ENCODE results near the gene ADRA2C. TPM values are rescaled to one million over a fixed set of nuclear protein-coding genes. Genes with fewer than 3 reads are reported as not detected.

The ADRA2C gene
- polyA plus RNA-seq, 1 donor from 2014 or later, result 3.0 TPM

DNA sequence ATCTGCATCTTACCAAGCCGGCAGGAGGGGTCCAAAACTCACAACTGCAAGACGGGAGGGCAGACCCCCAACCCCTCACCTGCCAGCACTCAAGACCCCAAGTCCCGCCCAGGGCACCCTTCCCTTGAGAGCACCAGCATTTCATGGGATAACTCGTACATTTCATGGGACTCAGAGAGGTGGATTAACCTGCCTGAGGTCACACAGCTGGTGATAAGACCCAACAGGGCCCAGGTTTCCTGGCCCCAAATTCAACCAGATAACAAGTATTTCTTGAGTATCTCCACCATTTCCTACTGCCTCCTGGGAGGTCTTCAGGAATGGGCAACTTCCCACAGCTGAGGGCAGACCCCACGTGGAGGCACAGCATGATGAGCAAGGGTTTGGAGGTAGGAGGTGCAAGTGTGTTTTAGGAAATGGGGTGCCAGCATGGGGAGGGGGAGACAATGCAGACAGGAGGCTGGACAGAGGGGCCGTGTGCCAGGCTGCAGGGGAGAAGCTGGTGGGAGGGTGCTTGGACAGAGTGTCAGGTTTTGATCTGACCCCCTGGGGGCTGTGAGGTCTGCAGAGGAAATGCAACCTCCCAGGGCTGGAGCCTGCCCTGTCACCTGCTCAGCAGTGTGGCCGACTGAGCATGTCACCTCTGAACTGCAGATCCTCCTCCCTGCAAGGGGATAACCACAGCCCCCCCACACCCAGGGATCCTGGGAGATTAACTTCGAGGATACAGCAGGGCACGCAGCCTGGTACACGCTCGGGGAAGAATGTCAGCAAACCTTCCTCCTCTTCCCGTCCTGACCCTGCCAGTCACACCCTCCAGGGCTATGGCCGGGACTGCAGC lies 4.4 kb downstream of the ADRA2C start:
- Histone ChIP-seq H3K27ac (ENCODE audit: low read length) (no peak overlapping the region), H4K20me1 (ENCODE audit: insufficient read depth) (no peaks in the 10 kb centered on the region), H3K36me3 (ENCODE audit: insufficient read depth, low read length) (no peaks in the 10 kb centered on the region), H3K4me2 (ENCODE audit: low read length) (no peak overlapping the region), H3K4me3 (ENCODE audit: low read length) (no peak overlapping the region), H3K79me2 (replicated peaks; ENCODE audit: insufficient read depth, low read length) (no peaks in the 10 kb centered on the region), H3K9ac (ENCODE audit: low read length) (no peak overlapping the region), H2AFZ (ENCODE audit: low read depth, low read length) (no peak overlapping the region), H3K9me3 (ENCODE audit: low read length) (peaks cover 4% of the 10 kb centered on the region), H3K27me3 (ENCODE audit: insufficient read depth, low read depth, low read length) (peaks cover 24% of the 10 kb centered on the region), H3F3A (ENCODE audit: insufficient read depth, low read length, poor library complexity, severe bottlenecking) (no peaks in the 10 kb centered on the region), H3K9me2 (ENCODE audit: insufficient read depth, low read length) (no peaks in the 10 kb centered on the region)
- TF ChIP-seq RAD21 (conservative IDR thresholded peaks at IDR 0.05) (no peak), SMC3 (conservative IDR thresholded peaks at IDR 0.05; ENCODE audit: poor library complexity) (no peak), EZH2 (IDR thresholded peaks at IDR 0.05; ENCODE audit: borderline replicate concordance, insufficient read depth, low read length, poor library complexity, severe bottlenecking) (no peak), POLR2AphosphoS5 (IDR thresholded peaks at IDR 0.05) (no peak), MXI1 (conservative IDR thresholded peaks at IDR 0.05; ENCODE audit: poor library complexity, severe bottlenecking) (no peak), TAF1 (IDR thresholded peaks at IDR 0.05; ENCODE audit: low read depth) (no peak)
- TF ChIP-seq, protein P1, sequence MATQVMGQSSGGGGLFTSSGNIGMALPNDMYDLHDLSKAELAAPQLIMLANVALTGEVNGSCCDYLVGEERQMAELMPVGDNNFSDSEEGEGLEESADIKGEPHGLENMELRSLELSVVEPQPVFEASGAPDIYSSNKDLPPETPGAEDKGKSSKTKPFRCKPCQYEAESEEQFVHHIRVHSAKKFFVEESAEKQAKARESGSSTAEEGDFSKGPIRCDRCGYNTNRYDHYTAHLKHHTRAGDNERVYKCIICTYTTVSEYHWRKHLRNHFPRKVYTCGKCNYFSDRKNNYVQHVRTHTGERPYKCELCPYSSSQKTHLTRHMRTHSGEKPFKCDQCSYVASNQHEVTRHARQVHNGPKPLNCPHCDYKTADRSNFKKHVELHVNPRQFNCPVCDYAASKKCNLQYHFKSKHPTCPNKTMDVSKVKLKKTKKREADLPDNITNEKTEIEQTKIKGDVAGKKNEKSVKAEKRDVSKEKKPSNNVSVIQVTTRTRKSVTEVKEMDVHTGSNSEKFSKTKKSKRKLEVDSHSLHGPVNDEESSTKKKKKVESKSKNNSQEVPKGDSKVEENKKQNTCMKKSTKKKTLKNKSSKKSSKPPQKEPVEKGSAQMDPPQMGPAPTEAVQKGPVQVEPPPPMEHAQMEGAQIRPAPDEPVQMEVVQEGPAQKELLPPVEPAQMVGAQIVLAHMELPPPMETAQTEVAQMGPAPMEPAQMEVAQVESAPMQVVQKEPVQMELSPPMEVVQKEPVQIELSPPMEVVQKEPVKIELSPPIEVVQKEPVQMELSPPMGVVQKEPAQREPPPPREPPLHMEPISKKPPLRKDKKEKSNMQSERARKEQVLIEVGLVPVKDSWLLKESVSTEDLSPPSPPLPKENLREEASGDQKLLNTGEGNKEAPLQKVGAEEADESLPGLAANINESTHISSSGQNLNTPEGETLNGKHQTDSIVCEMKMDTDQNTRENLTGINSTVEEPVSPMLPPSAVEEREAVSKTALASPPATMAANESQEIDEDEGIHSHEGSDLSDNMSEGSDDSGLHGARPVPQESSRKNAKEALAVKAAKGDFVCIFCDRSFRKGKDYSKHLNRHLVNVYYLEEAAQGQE (IDR thresholded peaks at IDR 0.05; ENCODE audit: borderline replicate concordance), result no peak

DNA sequence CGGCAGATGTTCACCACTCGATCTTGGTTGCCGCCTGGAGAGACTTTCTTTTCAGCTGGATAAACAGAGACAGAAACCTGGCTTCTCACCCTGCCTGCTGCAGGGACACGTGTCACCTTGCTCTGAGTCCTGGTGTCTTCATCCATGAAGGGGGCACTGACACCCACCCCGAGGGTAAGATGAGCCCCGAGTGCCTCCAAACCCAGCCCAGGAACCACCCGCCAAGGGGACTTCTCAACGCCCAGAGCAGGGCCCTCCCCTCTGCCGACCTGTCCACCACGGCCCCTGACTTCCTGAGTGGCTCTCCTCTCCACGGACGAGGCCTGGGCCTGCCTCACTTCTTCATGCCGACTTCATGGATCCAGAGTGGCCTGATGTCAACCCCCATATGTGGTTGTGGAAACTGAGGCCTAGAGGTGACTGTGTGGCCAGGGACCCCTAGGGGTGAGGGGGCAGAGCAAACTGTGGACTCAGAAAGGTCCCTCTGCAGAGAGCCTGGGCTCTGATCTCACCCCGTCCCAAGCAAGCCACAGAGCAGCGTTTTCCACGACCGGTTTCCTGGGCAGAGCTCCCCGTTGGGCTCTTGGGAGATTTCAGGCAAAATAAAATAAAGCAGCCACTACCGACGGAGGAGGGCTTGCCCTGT lies 5.1 kb downstream of the ADRA2C start:
- TF ChIP-seq TAF1 (IDR thresholded peaks at IDR 0.05; ENCODE audit: low read depth) (no peak), EZH2 (IDR thresholded peaks at IDR 0.05; ENCODE audit: borderline replicate concordance, insufficient read depth, low read length, poor library complexity, severe bottlenecking) (no peak), CTCF (IDR thresholded peaks at IDR 0.05; ENCODE audit: poor library complexity, severe bottlenecking) (no peak), MXI1 (conservative IDR thresholded peaks at IDR 0.05; ENCODE audit: poor library complexity, severe bottlenecking) (no peak), EP300 (conservative IDR thresholded peaks at IDR 0.05; ENCODE audit: poor library complexity, severe bottlenecking) (no peak), SMC3 (conservative IDR thresholded peaks at IDR 0.05; ENCODE audit: poor library complexity) (no peak), POLR2AphosphoS5 (IDR thresholded peaks at IDR 0.05) (no peak), RAD21 (conservative IDR thresholded peaks at IDR 0.05) (no peak)
- TF ChIP-seq, protein P1 (IDR thresholded peaks at IDR 0.05; ENCODE audit: borderline replicate concordance), result no peak
- no peak overlapping the region for H3K4me2 ChIP-seq (ENCODE audit: low read length)
- H3K79me2 ChIP-seq (replicated peaks; ENCODE audit: insufficient read depth, low read length), result no peaks in the 10 kb centered on the region
- H3K27me3 ChIP-seq (ENCODE audit: insufficient read depth, low read depth, low read length), result peaks cover 24% of the 10 kb centered on the region
- H3K4me3 ChIP-seq (ENCODE audit: low read length), result no peak overlapping the region
- no peaks in the 10 kb centered on the region for H3F3A ChIP-seq (ENCODE audit: insufficient read depth, low read length, poor library complexity, severe bottlenecking)
- H3K9ac ChIP-seq (ENCODE audit: low read length), result no peak overlapping the region
- H3K9me2 ChIP-seq (ENCODE audit: insufficient read depth, low read length), result no peaks in the 10 kb centered on the region
- no peaks in the 10 kb centered on the region for H4K20me1 ChIP-seq (ENCODE audit: insufficient read depth)
- peaks cover 4% of the 10 kb centered on the region for H3K9me3 ChIP-seq (ENCODE audit: low read length)
- no peak overlapping the region for H2AFZ ChIP-seq (ENCODE audit: low read depth, low read length)
- H3K27ac ChIP-seq (ENCODE audit: low read length), result no peak overlapping the region
- no peaks in the 10 kb centered on the region for H3K36me3 ChIP-seq (ENCODE audit: insufficient read depth, low read length)

Data from neural cell (in vitro differentiated cells).